ENCODE measurements around the gene BAHD1.
A peak's percentile ranks its signal among the peaks of the same experiment; 100 is the strongest.

BAHD1 gene

GRCh38 chr15:40489274-40490175, 48.8 kb downstream of the BAHD1 start:
- DNase-seq, result no peak

- DNase-seq, result no peak
These were observed 52.5 kb downstream of the BAHD1 start for GRCh38 chr15:40493089-40493840.

GRCh38 chr15:40495516-40495915, 54.8 kb downstream of the BAHD1 start:
- DNase-seq, result no peak

GRCh38 chr15:40498418-40498817, 57.7 kb downstream of the BAHD1 start:
- no peak for DNase-seq

- DNase-seq, result no peak
These were observed 58.1 kb downstream of the BAHD1 start for GRCh38 chr15:40498891-40499290.

- no peak for DNase-seq
These were observed 59.2 kb downstream of the BAHD1 start for GRCh38 chr15:40499931-40500330.

- no peak for DNase-seq
These were observed 60.0 kb downstream of the BAHD1 start for GRCh38 chr15:40500568-40501330.

GRCh38 chr15:40501487-40501886, 60.7 kb downstream of the BAHD1 start:
- DNase-seq, result no peak

- DNase-seq, result peak in 52 of 56 donors; percentile 10 to 83 (median 50)
These were observed 66.3 kb downstream of the BAHD1 start for GRCh38 chr15:40506964-40507571.

GRCh38 chr15:40508216-40508615, 67.5 kb downstream of the BAHD1 start:
- DNase-seq, result no peak

GRCh38 chr15:40510201-40510600, 69.4 kb downstream of the BAHD1 start:
- DNase-seq, result no peak

GRCh38 chr15:40511093-40511471, 70.3 kb downstream of the BAHD1 start:
- peak in 8 of 56 donors; percentile 2 to 30 (median 20) for DNase-seq

GRCh38 chr15:40511472-40512133, 70.8 kb downstream of the BAHD1 start:
- peak in 34 of 56 donors; percentile 3 to 60 (median 16) for DNase-seq

GRCh38 chr15:40512440-40512839, 71.7 kb downstream of the BAHD1 start:
- no peak for DNase-seq

GRCh38 chr15:40513609-40514008, 72.9 kb downstream of the BAHD1 start:
- no peak for DNase-seq

GRCh38 chr15:40516322-40516721, 75.6 kb downstream of the BAHD1 start:
- DNase-seq, result no peak

Measured in nucleus accumbens (tissue), 56 donors.